ENCODE results near the gene TCP11. TPM values are rescaled to one million over a fixed set of nuclear protein-coding genes. Genes with fewer than 3 reads are reported as not detected.

The TCP11 gene
- total RNA-seq = not detected in 2 replicates

GRCh38 chr6:35141007-35141655, at the start of gene TCP11:
TCP11 (minus strand) TSS chr6:35141339; CDS start chr6:35140870, 469 bp downstream.
- intact Hi-C loops (cut with micrococcal nuclease) = loop anchor here (2.0 kb wide), 2 partner anchors 100 to 154 kb away; no protein-coding TSS in a partner anchor
- H3K4me3 Mint-ChIP-seq = peak within 1 kb of the TSS; percentile 45
- peaks cover 19% of the 10 kb centered on the region for H3K4me1 Mint-ChIP-seq
- peak within 1 kb of the TSS; percentile 31 for H3K27ac Mint-ChIP-seq
- no peaks in the 10 kb centered on the region for H3K36me3 Mint-ChIP-seq (ENCODE audit: low read depth)
- H3K9me3 Mint-ChIP-seq = no peaks in the 10 kb centered on the region
- peaks cover 26% of the 10 kb centered on the region for H3K27me3 Mint-ChIP-seq
- peak; percentile 65 for DNase-seq

DNA sequence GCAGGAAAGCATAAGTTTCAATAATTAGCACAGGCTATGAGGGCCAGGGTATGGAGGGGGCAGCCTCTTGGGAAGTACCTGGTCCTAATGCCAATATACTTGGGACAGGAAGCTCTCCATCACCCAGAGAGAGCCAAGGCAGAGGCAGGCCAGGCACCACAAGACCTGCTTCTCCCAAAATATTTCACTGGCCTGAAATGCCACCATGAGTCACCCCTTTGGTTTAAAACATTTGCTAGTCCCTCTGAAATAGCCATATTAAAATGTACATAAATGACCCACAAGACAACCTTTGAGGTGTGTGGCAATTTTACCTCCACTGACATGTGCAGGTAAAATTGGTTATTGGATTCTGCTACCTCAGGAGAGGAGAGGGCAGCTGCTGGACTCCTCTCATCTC, 49.2 kb upstream of the TCP11 start:
- Mint-ChIP-seq H3K36me3 (ENCODE audit: low read depth) (no peaks in the 10 kb centered on the region), H3K9me3 (no peaks in the 10 kb centered on the region), H3K4me1 (no peaks in the 10 kb centered on the region), H3K27ac (no peak overlapping the region), H3K27me3 (peaks cover 13% of the 10 kb centered on the region), H3K4me3 (no peak overlapping the region)
- DNase-seq = no peak
- intact Hi-C loops (cut with micrococcal nuclease) = no loop called here

DNA sequence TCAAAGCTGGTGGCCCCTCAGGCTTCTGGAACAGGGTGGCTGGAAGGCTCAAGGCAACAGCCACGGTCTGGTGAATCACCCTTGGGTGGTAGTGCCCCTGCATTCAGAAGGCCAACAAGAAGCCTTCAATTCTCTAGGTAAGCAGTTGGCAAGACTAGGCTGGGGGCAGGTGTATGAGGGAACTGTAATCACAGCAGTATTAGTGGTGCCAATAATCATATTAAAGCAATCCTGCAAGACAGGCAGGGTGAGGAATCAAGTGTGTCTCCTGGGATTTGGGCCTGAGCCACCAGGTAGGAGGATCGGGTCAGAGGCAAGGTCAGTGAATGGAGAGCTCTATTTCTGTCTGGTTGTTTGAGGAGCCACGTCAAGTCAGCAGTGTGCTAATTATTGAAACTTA, 47.7 kb upstream of the TCP11 start:
- peaks cover 13% of the 10 kb centered on the region for H3K27me3 Mint-ChIP-seq
- intact Hi-C loops (cut with micrococcal nuclease) = no loop called here
- H3K36me3 Mint-ChIP-seq (ENCODE audit: low read depth) = no peaks in the 10 kb centered on the region
- H3K4me3 Mint-ChIP-seq = no peak overlapping the region
- no peaks in the 10 kb centered on the region for H3K4me1 Mint-ChIP-seq
- no peak for DNase-seq
- H3K27ac Mint-ChIP-seq = no peak overlapping the region
- H3K9me3 Mint-ChIP-seq = no peaks in the 10 kb centered on the region

- Mint-ChIP-seq H3K4me3 (no peak overlapping the region), H3K9me3 (no peaks in the 10 kb centered on the region), H3K27ac (no peak overlapping the region), H3K27me3 (peaks cover 18% of the 10 kb centered on the region), H3K4me1 (peaks cover 2% of the 10 kb centered on the region), H3K36me3 (ENCODE audit: low read depth) (no peaks in the 10 kb centered on the region)
- no peak for DNase-seq
- intact Hi-C loops (cut with micrococcal nuclease) = no loop called here
Measured at GRCh38 chr6:35186571-35186970, 45.4 kb upstream of the TCP11 start.

DNA sequence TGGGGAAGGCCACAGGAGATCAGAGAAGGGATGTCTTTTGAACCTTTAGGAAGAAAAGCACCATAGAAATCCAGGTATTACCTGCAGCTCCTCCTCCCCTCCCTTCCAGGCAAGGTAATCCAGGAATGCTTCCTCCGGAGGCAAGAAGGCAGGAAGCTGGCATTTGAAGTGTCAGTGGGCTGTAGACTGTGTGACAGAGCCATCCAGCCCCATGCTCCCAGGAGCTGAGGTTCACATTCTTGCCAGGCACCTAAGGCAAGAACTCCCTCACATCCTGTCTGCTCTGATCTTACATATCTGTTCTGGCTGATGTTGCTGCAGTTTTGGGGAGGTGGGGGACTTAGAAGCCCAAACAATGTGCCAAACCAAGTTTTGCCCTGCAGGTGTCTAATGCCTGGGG, 44.8 kb upstream of the TCP11 start:
- no peaks in the 10 kb centered on the region for H3K9me3 Mint-ChIP-seq
- H3K27me3 Mint-ChIP-seq = peaks cover 18% of the 10 kb centered on the region
- DNase-seq = no peak
- no peaks in the 10 kb centered on the region for H3K36me3 Mint-ChIP-seq (ENCODE audit: low read depth)
- H3K4me1 Mint-ChIP-seq = peaks cover 2% of the 10 kb centered on the region
- no peak overlapping the region for H3K27ac Mint-ChIP-seq
- H3K4me3 Mint-ChIP-seq = no peak overlapping the region
- intact Hi-C loops (cut with micrococcal nuclease) = no loop called here

DNA sequence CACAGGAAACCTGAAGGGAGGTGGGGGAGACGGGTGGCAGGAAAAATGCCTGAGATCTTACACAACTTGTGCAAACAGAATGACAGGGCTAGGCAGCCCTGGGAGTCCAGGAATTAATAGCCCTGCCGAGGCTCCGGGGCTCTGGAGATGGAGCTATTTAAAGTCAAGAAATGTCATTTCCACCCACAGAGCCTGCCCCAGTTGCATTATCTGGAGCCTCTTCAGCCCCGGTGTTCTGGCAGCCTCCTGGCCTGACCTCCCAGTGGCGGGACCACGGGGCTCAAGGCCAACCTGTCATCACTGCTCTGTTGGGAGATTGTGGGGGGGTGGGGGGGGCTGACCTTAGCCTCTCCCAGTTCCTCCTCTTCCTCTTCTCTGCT, 44.2 kb upstream of the TCP11 start:
- Mint-ChIP-seq H3K36me3 (ENCODE audit: low read depth) (no peaks in the 10 kb centered on the region), H3K9me3 (no peaks in the 10 kb centered on the region), H3K27me3 (peaks cover 18% of the 10 kb centered on the region), H3K27ac (no peak overlapping the region), H3K4me3 (no peak overlapping the region), H3K4me1 (peaks cover 2% of the 10 kb centered on the region)
- intact Hi-C loops (cut with micrococcal nuclease) = no loop called here
- DNase-seq = no peak

GRCh38 chr6:35184580-35185301, 43.6 kb upstream of the TCP11 start:
- H3K27me3 Mint-ChIP-seq = peaks cover 18% of the 10 kb centered on the region
- H3K4me1 Mint-ChIP-seq = peaks cover 2% of the 10 kb centered on the region
- no peaks in the 10 kb centered on the region for H3K36me3 Mint-ChIP-seq (ENCODE audit: low read depth)
- no peak overlapping the region for H3K27ac Mint-ChIP-seq
- H3K4me3 Mint-ChIP-seq = no peak overlapping the region
- H3K9me3 Mint-ChIP-seq = no peaks in the 10 kb centered on the region
- intact Hi-C loops (cut with micrococcal nuclease) = no loop called here
- DNase-seq = no peak

DNA sequence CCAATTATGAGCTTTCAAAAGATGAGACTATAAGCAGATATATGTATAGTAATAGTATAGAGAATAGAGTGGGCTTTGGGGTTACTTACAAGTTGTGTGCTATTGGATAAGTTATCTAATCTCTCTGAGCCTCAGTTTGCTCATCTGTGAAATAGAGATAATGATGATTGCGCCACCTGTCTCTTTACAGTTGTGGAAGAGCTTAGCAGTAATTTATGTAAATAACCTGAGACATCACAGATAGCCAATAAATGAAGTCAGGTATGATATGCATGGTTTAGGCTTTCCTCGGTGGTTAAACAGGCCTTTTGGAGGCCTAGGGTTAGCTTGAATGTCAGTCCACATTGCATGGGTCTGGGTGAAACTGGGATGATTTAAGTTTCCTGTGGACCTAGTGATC, 42.8 kb upstream of the TCP11 start:
- H3K27me3 Mint-ChIP-seq = peaks cover 18% of the 10 kb centered on the region

DNA sequence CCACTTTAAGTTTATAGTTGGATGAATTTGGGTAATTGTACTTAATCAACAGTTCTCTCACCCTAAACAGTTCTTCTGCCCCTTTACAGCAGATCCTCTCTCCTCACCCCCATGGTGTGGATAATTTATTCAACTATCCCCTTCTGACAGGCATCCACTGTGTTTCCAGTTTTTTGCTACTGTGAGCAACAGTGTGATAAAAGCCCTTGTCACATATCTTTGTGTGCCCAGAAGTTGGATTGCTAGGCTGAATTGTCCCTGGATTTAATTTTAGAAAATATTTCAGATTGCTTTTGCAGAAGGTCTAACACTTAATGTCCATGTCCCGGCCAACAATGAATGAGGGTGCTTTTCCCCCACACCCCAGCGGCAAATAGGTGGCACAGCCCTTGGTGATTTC, 42.1 kb upstream of the TCP11 start:
- peaks cover 18% of the 10 kb centered on the region for H3K27me3 Mint-ChIP-seq
- intact Hi-C loops (cut with micrococcal nuclease) = no loop called here
- no peak overlapping the region for H3K4me3 Mint-ChIP-seq
- no peaks in the 10 kb centered on the region for H3K9me3 Mint-ChIP-seq
- no peak overlapping the region for H3K27ac Mint-ChIP-seq
- no peak for DNase-seq
- H3K36me3 Mint-ChIP-seq (ENCODE audit: low read depth) = no peaks in the 10 kb centered on the region
- peaks cover 2% of the 10 kb centered on the region for H3K4me1 Mint-ChIP-seq

More for the DNA sequence above, 42.8 kb upstream of the TCP11 start:
- no peaks in the 10 kb centered on the region for H3K36me3 Mint-ChIP-seq (ENCODE audit: low read depth)
- H3K9me3 Mint-ChIP-seq = no peaks in the 10 kb centered on the region
- intact Hi-C loops (cut with micrococcal nuclease) = no loop called here
- H3K4me1 Mint-ChIP-seq = peaks cover 2% of the 10 kb centered on the region
- no peak for DNase-seq
- H3K4me3 Mint-ChIP-seq = no peak overlapping the region
- H3K27ac Mint-ChIP-seq = no peak overlapping the region

GRCh38 chr6:35181933-35182612, 40.9 kb upstream of the TCP11 start:
- Mint-ChIP-seq H3K4me3 (no peak overlapping the region), H3K4me1 (peaks cover 2% of the 10 kb centered on the region), H3K9me3 (no peaks in the 10 kb centered on the region), H3K36me3 (ENCODE audit: low read depth) (no peaks in the 10 kb centered on the region), H3K27ac (no peak overlapping the region), H3K27me3 (peaks cover 22% of the 10 kb centered on the region)
- intact Hi-C loops (cut with micrococcal nuclease) = no loop called here
- DNase-seq = no peak

- H3K27ac Mint-ChIP-seq = no peak overlapping the region
- peaks cover 2% of the 10 kb centered on the region for H3K4me1 Mint-ChIP-seq
- peaks cover 22% of the 10 kb centered on the region for H3K27me3 Mint-ChIP-seq
- DNase-seq = no peak
- H3K9me3 Mint-ChIP-seq = no peaks in the 10 kb centered on the region
- intact Hi-C loops (cut with micrococcal nuclease) = no loop called here
- H3K4me3 Mint-ChIP-seq = no peak overlapping the region
- no peaks in the 10 kb centered on the region for H3K36me3 Mint-ChIP-seq (ENCODE audit: low read depth)
Measured at GRCh38 chr6:35181308-35181932, 40.3 kb upstream of the TCP11 start.

- Mint-ChIP-seq H3K9me3 (no peaks in the 10 kb centered on the region), H3K4me3 (no peak overlapping the region), H3K4me1 (peaks cover 2% of the 10 kb centered on the region), H3K27me3 (peaks cover 27% of the 10 kb centered on the region), H3K36me3 (ENCODE audit: low read depth) (no peaks in the 10 kb centered on the region), H3K27ac (no peak overlapping the region)
- intact Hi-C loops (cut with micrococcal nuclease) = no loop called here
- no peak for DNase-seq
Measured at GRCh38 chr6:35179901-35180535, 38.9 kb upstream of the TCP11 start.

DNA sequence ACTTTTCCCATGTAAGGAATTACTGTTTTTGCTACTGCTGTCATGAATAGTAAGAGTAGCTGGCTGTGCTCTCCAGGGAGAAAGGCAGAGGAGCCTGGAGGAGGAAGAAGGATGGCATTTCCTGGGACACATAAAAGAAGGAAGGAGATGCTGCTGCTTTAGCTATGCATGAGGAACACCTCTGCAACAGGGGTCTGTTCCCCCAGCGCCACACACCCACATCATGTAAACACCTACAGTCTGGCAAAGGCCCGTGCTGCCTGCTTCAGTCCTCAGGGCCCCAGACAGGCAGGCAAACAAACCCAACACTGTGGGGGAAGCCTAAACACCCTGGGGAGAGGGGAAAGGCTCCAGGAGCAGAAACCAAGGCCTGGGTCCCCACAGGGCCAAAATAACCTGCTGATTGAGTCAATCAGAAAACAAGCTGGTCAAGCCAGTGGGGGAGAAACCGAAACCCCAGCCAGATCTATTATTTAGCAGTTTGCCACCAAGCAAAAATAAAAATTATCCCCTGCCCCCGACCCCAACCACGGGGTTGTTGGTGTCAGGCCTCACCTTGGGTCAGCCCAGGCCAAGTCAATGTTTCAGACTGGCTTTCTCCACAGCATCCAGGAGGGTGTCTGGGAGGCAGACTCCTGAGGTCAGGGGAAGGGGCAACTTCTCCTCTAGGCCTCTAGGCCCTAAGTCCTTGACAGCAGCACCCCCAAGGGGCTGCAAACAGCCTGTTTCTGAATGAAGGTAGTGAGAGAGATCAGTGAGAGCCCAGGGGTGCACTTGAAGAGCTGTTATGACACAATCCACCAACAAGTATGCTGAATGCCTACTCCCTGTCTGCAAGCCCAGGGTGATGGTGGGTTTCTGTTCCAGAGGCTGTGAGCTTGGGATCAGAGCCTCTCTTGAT, 38.0 kb upstream of the TCP11 start:
- Mint-ChIP-seq H3K9me3 (no peaks in the 10 kb centered on the region), H3K4me1 (peaks cover 2% of the 10 kb centered on the region), H3K27ac (no peak overlapping the region), H3K36me3 (ENCODE audit: low read depth) (no peaks in the 10 kb centered on the region), H3K4me3 (no peak overlapping the region), H3K27me3 (peaks cover 22% of the 10 kb centered on the region)
- no peak for DNase-seq
- intact Hi-C loops (cut with micrococcal nuclease) = no loop called here

All from activated CD4-positive, alpha-beta T cell treated with anti-CD3 and anti-CD28 coated beads, Interleukin-2, amount 10 ng/mL, durations not matched to agents 24 days and 14 days (primary cell).